ENCODE results near the gene AMBP. TPM values are rescaled to one million over a fixed set of nuclear protein-coding genes. Genes with fewer than 3 reads are reported as not detected.
A peak's percentile ranks its signal among the peaks of the same experiment; 100 is the strongest.

AMBP gene
- polyA plus RNA-seq, 2 of the 4 experiments (the other 2 are of a cell fraction), result 6.1 to 9.4 TPM

DNA sequence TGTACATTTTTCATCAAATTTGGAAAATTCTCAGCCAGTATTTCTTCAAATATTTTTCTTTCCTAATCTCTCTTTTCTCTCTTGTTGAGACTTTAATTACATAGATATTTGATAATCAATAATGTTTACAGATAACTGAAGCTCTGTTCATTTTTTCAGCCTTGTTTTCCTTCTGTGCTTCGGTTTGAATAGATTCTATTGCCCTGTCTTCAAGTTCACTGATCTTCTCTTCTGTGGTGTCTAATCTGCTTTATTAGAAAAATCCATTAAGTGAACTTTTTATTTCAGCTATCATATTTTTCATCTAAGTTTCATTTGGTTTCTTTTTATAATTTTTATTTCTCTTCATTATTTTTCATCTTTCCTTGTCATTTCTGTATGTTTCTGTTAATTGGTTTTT is 54.1 kb downstream of the AMBP start:
- 0% methylated on average over 1 of the region's 1 CpG for WGBS (ENCODE audit: missing lambda C conversion rate)
- TF ChIP-seq, protein P1, sequence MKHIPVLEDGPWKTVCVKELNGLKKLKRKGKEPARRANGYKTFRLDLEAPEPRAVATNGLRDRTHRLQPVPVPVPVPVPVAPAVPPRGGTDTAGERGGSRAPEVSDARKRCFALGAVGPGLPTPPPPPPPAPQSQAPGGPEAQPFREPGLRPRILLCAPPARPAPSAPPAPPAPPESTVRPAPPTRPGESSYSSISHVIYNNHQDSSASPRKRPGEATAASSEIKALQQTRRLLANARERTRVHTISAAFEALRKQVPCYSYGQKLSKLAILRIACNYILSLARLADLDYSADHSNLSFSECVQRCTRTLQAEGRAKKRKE (CRISPR knock-in tag; IDR thresholded peaks at IDR 0.05; ENCODE audit: low read depth), result 0 out of 2 replicates have a peak, but pooled peaks have one; percentile 49
- TF ChIP-seq RFX5 (IDR thresholded peaks at IDR 0.05) (no peak), KDM1A (IDR thresholded peaks at IDR 0.05; ENCODE audit: low read depth) (peak; percentile 35; the same call in 1 of the 2 replicates), BHLHE40 (IDR thresholded peaks at IDR 0.05; ENCODE audit: low read depth, low read length) (no peak)
- Histone ChIP-seq H3K4me2 (no peak overlapping the region), H3K9me3 (peaks cover 33% of the 10 kb centered on the region), H3K4me3 (no peak overlapping the region), H3K27ac (no peak overlapping the region), H3K4me1 (no peaks in the 10 kb centered on the region)
- DNase-seq (ENCODE audit: low read depth in 1 of 2, low spot score in 1 of 2) (no peak), ATAC-seq (no peak), FAIRE-seq (no peak)
- CTCF ChIA-PET, result interaction anchor here (1.0 to 3.8 kb wide), 4 partner anchors 10 to 267 kb away, joined by 3 to 20 read pairs (median 3); no protein-coding TSS in a partner anchor
- POLR2A ChIA-PET, result no interaction called here

DNA sequence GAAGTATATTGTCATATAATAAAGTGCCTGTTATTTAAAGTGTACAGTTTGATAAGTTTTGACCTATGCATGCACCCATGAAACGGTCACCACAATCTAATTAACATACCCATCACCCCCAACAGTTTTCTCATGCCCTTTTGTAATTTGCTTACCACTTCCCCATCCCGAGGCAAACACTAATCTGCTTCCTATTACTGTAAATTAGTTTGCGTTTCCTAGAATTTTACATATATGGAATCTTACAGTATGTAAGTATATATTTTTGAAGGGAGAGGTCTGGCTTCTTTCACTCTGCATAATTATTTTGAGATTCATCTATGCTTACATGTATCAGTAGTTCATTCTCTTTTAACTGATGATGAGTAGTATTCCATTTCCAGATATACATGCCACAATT is 56.5 kb downstream of the AMBP start:
- FAIRE-seq (no peak), DNase-seq (ENCODE audit: low read depth in 1 of 2, low spot score in 1 of 2) (no peak)
- peaks cover 33% of the 10 kb centered on the region for H3K9me3 ChIP-seq

DNA sequence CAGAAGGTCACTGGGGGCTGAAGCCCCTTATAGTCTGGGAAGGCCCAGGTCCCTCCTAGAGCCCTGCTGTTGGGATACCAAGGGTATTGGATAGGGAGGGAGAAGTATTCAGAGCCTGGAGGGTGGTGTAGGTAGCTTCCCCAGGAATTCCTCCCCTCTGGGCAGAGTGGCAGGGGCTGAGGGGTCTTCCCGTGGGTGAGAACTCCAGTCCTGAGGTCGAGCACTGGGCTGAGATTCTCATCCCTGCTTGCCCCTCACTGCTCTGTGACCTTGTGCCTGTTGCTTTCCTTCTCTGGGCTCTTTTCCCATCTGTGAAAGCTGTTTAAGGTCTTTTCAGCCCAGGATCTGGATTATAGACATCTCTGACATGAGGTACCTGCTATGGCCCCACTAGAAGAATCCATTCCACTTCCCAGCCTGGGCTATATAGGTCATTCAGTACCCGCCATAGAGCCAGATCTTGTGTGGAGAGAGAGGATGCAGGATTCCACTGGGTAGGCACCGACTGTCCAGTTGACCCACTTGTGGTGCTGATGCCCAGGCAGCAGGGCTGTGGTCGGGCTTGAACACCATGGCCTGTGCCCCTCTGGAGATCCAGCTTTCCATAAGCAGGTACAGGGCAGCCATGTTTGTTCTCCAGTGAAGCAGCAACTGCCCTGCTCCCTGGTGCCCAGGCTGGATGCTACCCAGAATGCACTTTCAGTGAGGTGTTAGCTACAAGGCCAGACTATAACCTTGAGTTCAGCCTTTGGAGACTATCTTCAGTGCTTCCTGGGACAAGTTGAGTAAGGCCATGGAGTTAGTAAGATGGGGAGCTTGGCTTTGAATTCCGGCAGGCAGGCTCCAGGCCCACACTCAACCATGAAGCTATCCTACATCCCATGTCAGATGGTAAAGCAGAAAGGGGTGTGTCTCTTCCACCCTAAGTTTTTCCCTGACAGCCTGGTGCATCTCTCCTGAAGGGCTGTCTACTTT is 60.1 kb downstream of the AMBP start:
- Histone ChIP-seq H3K27ac (no peak overlapping the region), H3K4me3 (no peak overlapping the region), H3K4me2 (no peak overlapping the region), H3K9me3 (peaks cover 18% of the 10 kb centered on the region), H3K4me1 (no peaks in the 10 kb centered on the region)
- no peak for DNase-seq (ENCODE audit: low read depth in 1 of 2, low spot score in 1 of 2)
- 92% methylated on average over 6 of the region's 6 CpGs for WGBS (ENCODE audit: missing lambda C conversion rate)
- no peak for FAIRE-seq
- TF ChIP-seq RFX5 (IDR thresholded peaks at IDR 0.05) (no peak), MAZ (IDR thresholded peaks at IDR 0.05; ENCODE audit: borderline replicate concordance, low read depth, low read length) (no peak)
- CTCF ChIA-PET, result interaction anchor here (0.6 to 3.4 kb wide), 4 partner anchors 10 to 396 kb away, joined by 3 to 11 read pairs (median 4); no protein-coding TSS in a partner anchor
- POLR2A ChIA-PET, result no interaction called here
- ATAC-seq, result no peak

More for the DNA sequence above, 56.5 kb downstream of the AMBP start:
- no peak overlapping the region for H3K27ac ChIP-seq
- ChIA-PET CTCF (interaction anchor here (3.4 kb wide), 1 partner anchor 61 kb away, joined by 11 read pairs; no protein-coding TSS in a partner anchor), POLR2A (no interaction called here)
- 86% methylated on average over 3 of the region's 3 CpGs for WGBS (ENCODE audit: missing lambda C conversion rate)
- no peak for TF ChIP-seq TP53 (CRISPR knock-in tag; IDR thresholded peaks at IDR 0.05)
- no peak for TF ChIP-seq JUNB (IDR thresholded peaks at IDR 0.05)
- no peak for TF ChIP-seq ESRRA (IDR thresholded peaks at IDR 0.05; ENCODE audit: borderline replicate concordance, low read length)
- TF ChIP-seq FOSB (CRISPR knock-in tag; IDR thresholded peaks at IDR 0.05), result no peak
- TF ChIP-seq PHF8 (IDR thresholded peaks at IDR 0.05; ENCODE audit: borderline replicate concordance, low read depth), result no peak
- no peak for TF ChIP-seq RNF2 (IDR thresholded peaks at IDR 0.05; ENCODE audit: borderline replicate concordance, low read depth)
- no peak for ATAC-seq
- H3K4me2 ChIP-seq, result no peak overlapping the region
- H3K4me3 ChIP-seq, result no peak overlapping the region
- H3K4me1 ChIP-seq, result no peaks in the 10 kb centered on the region

DNA sequence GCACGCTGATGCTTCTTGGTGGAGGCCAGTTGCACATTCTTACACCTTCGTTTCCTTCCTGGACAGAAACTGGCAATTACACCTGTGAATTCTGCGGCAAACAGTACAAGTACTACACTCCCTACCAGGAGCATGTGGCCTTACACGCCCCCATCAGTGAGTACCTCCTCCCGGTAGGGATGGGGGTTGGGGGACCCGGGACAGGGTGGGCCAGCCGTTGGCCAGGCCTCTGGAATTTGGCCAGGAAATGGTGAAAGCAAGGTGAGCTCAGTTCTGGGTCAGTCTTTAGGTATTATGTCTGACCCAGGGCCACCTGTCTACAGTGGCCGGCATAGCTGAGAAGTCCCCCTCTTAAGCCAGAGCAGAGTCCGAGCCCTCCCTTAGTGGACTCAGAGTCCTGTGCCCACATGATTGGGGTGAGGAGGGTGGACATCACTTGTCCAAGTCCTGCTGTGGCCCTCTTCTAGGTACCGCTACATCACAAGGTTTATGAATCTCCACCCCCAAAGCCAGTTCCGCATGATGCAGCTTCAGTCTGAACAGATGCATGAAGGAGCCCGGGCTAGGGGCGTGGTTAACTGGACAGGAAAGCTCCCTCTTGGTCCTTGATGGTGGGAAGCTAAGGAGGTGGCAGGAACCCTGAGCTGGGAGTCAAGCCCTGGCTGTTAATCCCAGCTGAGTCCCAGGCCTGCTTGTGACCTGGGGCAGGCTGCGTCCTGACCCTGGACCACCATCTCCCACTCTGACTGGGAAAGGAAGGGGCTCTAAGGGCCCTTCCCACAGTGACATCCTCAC is 61.3 kb downstream of the AMBP start:
- H3K27ac ChIP-seq, result no peak overlapping the region
- ChIA-PET CTCF (no interaction called here), POLR2A (no interaction called here)
- no peak overlapping the region for H3K4me2 ChIP-seq
- no peaks in the 10 kb centered on the region for H3K4me1 ChIP-seq
- DNase-seq (ENCODE audit: low read depth in 1 of 2, low spot score in 1 of 2) (no peak), FAIRE-seq (no peak), ATAC-seq (no peak; a peak in 1 of 6 replicates)
- TF ChIP-seq, protein P2, sequence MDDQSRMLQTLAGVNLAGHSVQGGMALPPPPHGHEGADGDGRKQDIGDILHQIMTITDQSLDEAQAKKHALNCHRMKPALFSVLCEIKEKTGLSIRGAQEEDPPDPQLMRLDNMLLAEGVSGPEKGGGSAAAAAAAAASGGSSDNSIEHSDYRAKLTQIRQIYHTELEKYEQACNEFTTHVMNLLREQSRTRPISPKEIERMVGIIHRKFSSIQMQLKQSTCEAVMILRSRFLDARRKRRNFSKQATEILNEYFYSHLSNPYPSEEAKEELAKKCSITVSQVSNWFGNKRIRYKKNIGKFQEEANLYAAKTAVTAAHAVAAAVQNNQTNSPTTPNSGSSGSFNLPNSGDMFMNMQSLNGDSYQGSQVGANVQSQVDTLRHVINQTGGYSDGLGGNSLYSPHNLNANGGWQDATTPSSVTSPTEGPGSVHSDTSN (IDR thresholded peaks at IDR 0.05), result no peak
- TF ChIP-seq HEYL (CRISPR knock-in tag; IDR thresholded peaks at IDR 0.05), result no peak
- TF ChIP-seq MAX (IDR thresholded peaks at IDR 0.05), result no peak
- TF ChIP-seq CBX8 (IDR thresholded peaks at IDR 0.05), result no peak
- no peak for TF ChIP-seq PHF8 (IDR thresholded peaks at IDR 0.05; ENCODE audit: borderline replicate concordance, low read depth)
- TF ChIP-seq HOXB5 (CRISPR knock-in tag; IDR thresholded peaks at IDR 0.05), result no peak
- TF ChIP-seq, protein P3, sequence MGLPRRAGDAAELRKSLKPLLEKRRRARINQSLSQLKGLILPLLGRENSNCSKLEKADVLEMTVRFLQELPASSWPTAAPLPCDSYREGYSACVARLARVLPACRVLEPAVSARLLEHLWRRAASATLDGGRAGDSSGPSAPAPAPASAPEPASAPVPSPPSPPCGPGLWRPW (IDR thresholded peaks at IDR 0.05), result no peak
- no peak for TF ChIP-seq CEBPB (IDR thresholded peaks at IDR 0.05)
- no peak for TF ChIP-seq ZNF302 (CRISPR knock-in tag; IDR thresholded peaks at IDR 0.05)
- TF ChIP-seq BHLHE40 (IDR thresholded peaks at IDR 0.05; ENCODE audit: low read depth, low read length), result no peak
- TF ChIP-seq EP300 (IDR thresholded peaks at IDR 0.05), result no peak
- no peak for TF ChIP-seq FOSB (CRISPR knock-in tag; IDR thresholded peaks at IDR 0.05)
- TF ChIP-seq RAD21 (conservative IDR thresholded peaks at IDR 0.05 in 1 of 2, IDR thresholded peaks at IDR 0.05 in 1 of 2), result no peak
- no peak for TF ChIP-seq NFE2L2 (conservative IDR thresholded peaks at IDR 0.05; ENCODE audit: low read length)
- no peak overlapping the region for H3K4me3 ChIP-seq
- WGBS (ENCODE audit: missing lambda C conversion rate), result 98% methylated on average over 9 of the region's 14 CpGs
- H3K9me3 ChIP-seq, result peaks cover 7% of the 10 kb centered on the region; the same call in 1 of the 3 replicates

Data from A549 (cell line).